Stimulated activated CD8-positive, alpha-beta memory T cell treated with anti-CD3 and anti-CD28 coated beads, Interleukin-15, amount 100 ng/mL, for 48 hours (primary cell): ENCODE results near the gene SLC23A1.

Experiments
- DNase-seq, 2 donors: peaks; one replicate each; pipeline ENCODE4 v3.0.0-alpha.2; 2020; ENCODE audit warnings: low read depth in 2 of 2

The SLC23A1 gene

GRCh38 chr5:139407517-139407916, 24.4 kb upstream of the SLC23A1 start:
- DNase-seq, result no peak

GRCh38 chr5:139406963-139407362, 23.9 kb upstream of the SLC23A1 start:
- no peak for DNase-seq

- no peak for DNase-seq
Observed at GRCh38 chr5:139404484-139404840, 21.4 kb upstream of the SLC23A1 start.

DNA sequence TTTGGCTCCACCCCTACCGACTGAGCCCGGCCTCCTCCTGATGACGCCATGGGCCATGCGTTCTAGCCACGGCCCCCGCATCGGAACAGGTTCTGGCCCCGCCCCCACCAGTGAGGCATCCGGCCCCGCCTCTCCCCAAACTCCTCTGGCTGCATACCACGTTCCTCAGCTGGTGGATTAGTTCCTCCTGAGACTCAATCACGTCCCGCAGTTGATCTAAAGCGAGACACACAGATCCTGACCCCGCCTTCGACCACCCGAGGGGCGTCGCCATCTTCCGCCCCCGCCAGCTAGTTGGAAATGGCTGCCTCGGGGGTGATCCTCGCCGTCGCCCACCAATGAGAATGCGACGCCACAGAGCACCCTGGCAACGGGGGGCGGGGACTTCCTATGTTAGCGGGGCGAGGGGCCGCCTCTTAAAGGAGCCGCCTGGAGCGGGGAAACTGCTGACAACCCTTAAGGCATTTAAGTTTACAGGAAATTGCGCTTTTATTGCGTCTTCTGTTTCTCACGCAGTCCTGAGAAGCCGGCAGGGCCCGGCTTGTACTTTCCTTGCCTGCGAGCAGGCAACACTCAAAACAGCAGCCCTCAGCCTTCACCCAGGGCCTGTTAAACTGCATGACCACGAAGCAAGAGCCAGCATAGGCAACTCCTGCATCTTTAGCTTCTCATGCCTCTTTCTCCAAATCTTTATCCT, 20.8 kb upstream of the SLC23A1 start, which contains the start of gene SPATA24:
TSS of gene SPATA24 (minus strand) at position 303 of the 697 bp plus-strand sequence. CDS start at position 274, 29 bp downstream.
- DNase-seq, result peak; percentile 98

DNA sequence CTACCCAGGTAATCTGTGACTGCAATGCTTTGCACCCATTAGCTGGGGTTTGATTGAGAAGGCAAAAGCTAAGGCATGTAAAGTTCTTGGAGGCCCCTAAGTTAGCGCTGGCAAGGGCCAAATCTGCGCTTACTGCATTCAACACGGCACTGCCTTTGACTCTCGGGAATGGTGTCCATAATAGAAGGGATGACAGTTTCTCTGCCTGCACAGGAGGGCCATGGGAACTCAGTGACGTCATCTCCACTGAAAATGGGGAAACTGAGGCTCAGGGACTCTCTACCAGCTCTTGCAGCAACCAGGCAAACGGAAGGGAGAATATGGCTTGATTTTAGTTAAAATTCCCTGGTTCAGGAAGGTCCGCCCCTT, 20.3 kb upstream of the SLC23A1 start:
- no peak for DNase-seq

- no peak for DNase-seq
Observed at GRCh38 chr5:139402561-139403158, 19.6 kb upstream of the SLC23A1 start.

DNA sequence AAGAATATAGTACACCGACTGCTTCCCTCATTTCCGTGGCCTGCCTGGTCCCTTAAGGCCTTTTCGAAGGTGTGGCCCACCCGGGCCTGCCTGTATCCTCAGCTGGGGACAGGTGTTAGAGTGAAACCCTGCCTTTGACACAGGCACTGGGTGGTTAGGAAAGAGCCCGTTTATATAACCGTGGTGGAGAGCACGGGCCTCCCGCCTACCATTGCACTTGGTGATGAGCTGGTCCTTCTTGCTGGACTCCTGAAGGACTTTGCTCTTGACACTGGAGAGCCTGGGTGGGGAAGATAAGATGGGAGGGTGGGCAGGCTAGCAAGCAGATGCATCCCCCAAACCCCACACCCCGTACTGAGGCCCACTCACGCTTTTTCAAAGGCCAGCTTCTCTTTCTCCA, 18.4 kb upstream of the SLC23A1 start:
- no peak for DNase-seq

DNA sequence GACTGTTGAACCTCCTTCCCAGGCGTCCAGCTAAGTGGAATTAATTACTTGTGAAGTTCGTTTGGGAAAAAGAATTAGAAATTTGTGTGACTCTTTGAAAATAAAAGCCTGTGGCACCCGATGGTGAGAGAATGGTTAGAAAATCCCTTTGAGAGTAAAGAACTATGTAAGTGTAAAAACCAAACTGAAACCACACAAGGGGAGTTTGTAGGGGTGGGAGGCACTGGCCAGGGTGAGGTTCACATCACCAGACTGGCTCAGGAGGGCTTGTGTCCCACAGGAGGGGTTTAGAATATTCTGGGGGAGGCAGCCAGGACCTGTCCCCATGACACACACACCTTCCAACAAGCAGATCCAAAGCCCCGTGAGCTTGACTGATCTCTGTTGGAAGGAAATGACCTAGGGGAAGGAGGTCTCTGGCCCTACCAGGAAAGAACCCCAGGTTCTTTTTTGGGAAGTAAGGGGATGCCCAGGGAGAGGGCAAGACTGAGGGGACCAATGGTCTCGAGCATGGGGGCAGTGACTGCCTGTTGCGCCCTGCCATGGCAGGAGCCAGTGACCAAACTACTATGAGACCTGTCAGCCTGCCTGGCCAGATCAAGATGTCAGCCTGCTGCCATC, 16.5 kb upstream of the SLC23A1 start:
- no peak for DNase-seq

DNA sequence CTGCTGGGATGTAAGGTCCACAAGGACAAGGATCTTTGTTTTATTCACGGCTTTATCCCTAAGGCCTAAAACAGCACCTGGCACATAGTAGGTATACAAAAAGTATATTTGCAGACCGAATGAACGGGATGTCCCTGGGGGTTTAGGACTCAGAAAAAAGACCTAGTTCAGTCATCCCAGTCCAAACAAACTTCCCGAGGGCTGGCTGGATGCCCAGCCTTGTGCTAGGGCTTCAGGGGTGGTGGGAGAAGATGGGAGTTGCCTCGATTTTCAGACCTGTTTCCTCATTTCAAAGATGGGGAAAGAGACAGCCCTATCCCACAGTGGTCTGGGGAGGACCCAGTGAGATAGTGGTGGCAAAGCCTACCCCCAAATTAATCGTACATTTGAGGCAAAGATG, 14.8 kb upstream of the SLC23A1 start:
- no peak for DNase-seq

- no peak for DNase-seq
Observed at GRCh38 chr5:139396691-139397090, 13.6 kb upstream of the SLC23A1 start.

DNA sequence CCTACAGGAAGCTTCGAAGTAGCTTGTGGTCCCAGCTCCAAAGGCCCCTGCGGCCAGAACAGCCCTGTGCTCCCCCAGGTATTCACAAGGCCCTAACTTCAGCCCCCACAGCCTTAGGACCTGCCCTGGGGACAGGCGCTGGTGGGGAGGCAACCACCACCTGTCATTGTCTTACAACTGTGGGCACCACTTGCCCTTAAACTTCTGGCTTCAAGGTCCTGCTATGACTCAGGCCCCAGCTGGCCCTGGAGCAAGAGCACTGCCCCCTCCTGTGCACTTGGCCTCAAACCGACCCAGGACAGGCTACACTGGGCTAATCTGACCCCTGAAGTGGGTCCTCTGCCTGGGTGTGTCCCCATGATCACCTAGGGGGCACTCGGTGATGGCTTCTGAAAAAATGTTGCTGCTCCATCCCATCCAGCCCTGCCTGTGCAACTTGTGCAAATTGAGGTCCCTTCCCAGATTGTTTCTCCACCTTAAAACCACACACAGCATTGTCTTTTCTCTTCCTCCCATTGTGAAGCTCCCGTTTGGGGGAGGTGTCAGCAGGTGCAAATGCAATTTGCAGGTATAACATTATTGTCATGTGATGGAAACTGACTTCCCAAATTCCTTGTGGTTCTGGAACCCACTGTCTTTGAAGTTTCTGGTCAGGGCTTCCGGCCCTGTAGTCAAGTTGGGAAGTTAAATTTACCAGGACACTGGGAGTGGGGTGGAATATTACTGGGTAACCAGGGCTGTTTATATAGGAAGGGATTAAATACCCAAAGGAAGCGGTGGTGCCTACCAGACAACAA, 12.9 kb upstream of the SLC23A1 start:
- DNase-seq, result no peak

GRCh38 chr5:139394654-139395566, 11.8 kb upstream of the SLC23A1 start, which contains the start of gene PROB1:
TSS of gene PROB1 (minus strand) at chr5:139395104. CDS start at chr5:139395081, 23 bp downstream.
- no peak for DNase-seq

DNA sequence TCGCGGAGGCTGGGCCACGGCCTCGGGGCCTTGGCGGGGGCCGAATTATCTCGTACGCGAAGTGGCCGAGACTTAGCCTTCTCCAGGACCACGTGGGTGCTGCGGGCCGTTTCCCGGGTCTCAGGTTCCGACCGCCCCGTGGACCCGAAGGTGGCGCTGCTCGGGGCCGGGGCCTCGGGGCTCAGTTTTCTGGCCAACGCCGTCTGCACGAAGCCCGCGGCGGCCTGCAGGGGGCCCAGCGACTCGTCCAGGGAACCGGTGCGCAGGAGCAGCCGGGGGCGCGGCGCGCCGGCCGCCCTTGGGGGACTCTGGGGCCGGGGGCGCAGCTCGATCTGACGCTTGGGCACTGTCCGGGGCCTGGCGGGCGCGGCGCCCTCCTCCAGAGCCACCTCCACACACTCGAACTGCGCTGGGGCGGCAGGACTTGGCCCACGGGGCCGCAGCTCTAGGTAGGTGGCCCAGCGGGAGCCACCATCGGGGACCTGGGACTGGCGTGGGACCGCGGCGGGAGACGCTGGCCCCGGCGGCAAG, 11.1 kb upstream of the SLC23A1 start:
- peak in 1 of 2 donors; percentile 60 for DNase-seq

- no peak for DNase-seq
Observed at GRCh38 chr5:139393497-139394122, 10.5 kb upstream of the SLC23A1 start.

DNA sequence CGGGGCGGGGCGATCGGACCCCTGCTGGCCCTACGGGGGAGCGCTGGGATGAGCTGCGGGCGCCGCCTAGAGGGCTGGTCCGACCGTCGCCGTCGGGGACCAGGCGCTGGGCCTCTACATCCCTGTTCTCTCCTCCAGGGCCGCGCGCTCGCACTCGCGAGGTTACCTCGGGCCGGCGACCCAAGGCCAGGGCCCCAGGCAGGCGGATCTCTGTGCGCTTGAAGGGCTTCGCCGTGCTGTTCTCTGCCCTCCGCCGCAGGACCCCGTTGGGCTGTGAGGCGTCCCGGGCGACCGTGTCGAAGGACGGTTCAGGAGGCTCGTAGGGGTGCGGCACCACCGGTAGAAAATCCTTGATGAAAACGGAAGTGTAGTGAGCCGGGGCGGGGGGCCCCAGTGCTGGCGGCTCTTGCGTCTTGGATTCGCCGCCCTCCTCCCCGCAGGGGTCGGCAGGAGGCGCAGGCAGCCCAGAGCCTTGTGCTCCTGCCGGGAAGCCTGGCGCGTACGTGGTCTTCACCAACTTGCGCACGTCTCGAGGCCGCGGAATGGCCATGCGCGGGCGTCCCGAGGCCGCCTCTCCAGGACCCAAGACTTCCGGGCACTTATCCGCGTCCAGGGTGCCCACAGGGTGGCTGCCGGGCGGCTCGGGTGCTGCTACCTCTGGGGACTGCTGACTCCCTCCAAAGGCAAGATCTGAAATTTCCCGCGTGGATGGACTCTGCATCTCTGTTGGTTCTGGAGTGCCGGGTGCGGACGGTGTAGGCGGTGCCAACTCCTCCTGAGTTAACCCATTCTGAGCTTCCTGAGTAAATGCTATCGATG, 9.8 kb upstream of the SLC23A1 start:
- peak; percentile 81 to 85 for DNase-seq

GRCh38 chr5:139392324-139392677, 9.2 kb upstream of the SLC23A1 start:
- no peak for DNase-seq

- DNase-seq, result no peak
Observed at GRCh38 chr5:139391570-139392323, 8.7 kb upstream of the SLC23A1 start.

DNA sequence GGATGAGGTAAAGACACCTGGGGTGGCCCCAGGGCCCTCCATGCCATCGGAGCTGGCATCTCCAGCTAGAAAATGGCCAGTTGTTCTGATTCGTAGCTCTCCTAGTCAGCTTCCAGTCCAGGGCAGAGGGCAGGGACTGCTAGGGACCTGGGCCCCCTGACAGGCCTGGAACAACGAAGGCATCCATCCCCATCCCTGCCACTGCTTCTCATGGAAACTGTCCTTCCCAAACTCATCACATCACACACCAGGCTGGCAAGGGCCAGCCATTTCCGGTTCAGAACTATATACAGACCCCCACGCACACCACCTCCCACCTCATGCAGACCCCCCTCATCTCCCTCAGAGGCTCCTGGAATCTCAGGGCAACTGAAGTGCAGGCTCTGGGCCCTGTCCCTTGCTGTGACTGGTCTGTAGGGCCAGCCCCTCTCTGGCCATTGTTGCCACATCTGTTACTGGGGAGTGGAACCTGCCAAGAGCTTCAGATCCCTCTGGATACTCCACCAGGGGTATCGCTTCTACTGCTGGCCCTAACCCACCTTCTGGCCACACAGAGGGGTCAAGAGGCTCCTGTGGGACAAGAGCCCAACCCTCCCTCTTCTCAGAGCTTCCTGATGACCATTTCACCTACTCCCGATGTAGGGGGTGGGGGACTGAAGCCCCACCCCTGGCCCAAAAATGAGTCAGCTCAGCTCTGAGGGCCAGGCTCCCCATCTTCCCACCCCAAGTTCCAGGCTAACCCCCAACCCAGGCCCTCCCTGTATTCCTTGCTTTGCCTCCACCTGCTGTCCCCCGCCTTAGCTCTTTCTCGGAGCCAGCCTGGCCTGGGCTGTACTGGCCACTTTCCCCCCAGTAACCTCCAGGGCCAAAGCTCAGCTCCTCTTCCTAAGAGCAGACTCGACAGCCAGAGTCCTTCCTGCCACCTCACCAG, 7.8 kb upstream of the SLC23A1 start:
- DNase-seq, result no peak
